HepG2 (cell line): ENCODE measurements around the gene CLDN7. TPM values are rescaled to one million over a fixed set of nuclear protein-coding genes. Genes with fewer than 3 reads are reported as not detected.

Source experiments
- ELF1 ChIP-seq: sonication (generic); formaldehyde crosslinking; IDR thresholded peaks from 2 replicates; pipeline ENCODE4 v1.4.0; 2020; ENCODE audit warnings: missing genetic modification reagents
- FIP1L1 ChIP-seq: fragments of 200-400 bp; formaldehyde crosslinking; IDR thresholded peaks from 2 replicates; pipeline ENCODE4 v1.6.1; 2018; ENCODE audit warnings: low read depth, mild to moderate bottlenecking, low read length, moderate library complexity, borderline replicate concordance; ENCODE audit not compliant: insufficient read depth
- GFI1 ChIP-seq: sonication (generic); formaldehyde crosslinking; IDR thresholded peaks from 2 replicates; pipeline ENCODE4 v1.5.0; 2020; ENCODE audit warnings: missing genetic modification reagents, mild to moderate bottlenecking, borderline replicate concordance
- HNF4G ChIP-seq, 2 experiments: sonication (generic) in 1 of 2; formaldehyde crosslinking in 1 of 2; IDR thresholded peaks; 2 replicates each; pipeline versions ENCODE4 v1.4.0 to v1.6.1; 2011 to 2020; ENCODE audit warnings: borderline replicate concordance in 2 of 2, low read depth in 2 of 2, mild to moderate bottlenecking in 2 of 2, low read length in 1 of 2, missing genetic modification reagents in 1 of 2, moderate library complexity in 1 of 2
- HNRNPK ChIP-seq: fragments of 200-400 bp; formaldehyde crosslinking; IDR thresholded peaks from 2 replicates; pipeline ENCODE4 v1.6.1; 2018; ENCODE audit warnings: low read length, low read depth, moderate library complexity, mild to moderate bottlenecking; ENCODE audit not compliant: poor library complexity, severe bottlenecking
- NCOA5 ChIP-seq: sonication (generic); formaldehyde crosslinking; IDR thresholded peaks from 2 replicates; pipeline ENCODE4 v1.4.0; 2020; ENCODE audit warnings: missing genetic modification reagents
- NFE2L2 ChIP-seq: fragments of 150-350 bp; IDR thresholded peaks from 2 replicates; pipeline ENCODE4 v1.6.1; 2014; ENCODE audit warnings: low read length
- PBX3 ChIP-seq: sonication (generic); formaldehyde crosslinking; IDR thresholded peaks from 2 replicates; pipeline ENCODE4 v1.8.1; 2023; ENCODE audit warnings: missing genetic modification reagents, inconsistent platforms, borderline replicate concordance
- POLR2AphosphoS2 ChIP-seq: IDR thresholded peaks from 2 replicates; pipeline ENCODE4 v1.6.1; 2011; ENCODE audit warnings: low read depth, low read length, improper control_type of control experiment
- SMAD3 ChIP-seq: sonication (generic); formaldehyde crosslinking; IDR thresholded peaks from 2 replicates; pipeline ENCODE4 v1.4.0; 2020; ENCODE audit warnings: missing genetic modification reagents
- SOX13 ChIP-seq, 3 experiments: fragments of 450-650 bp in 1 of 3; sonication (generic) in 1 of 3; formaldehyde crosslinking in 1 of 3; IDR thresholded peaks in 2 of 3; conservative IDR thresholded peaks in 1 of 3; 2 replicates each; pipeline versions ENCODE4 v1.5.0 to v1.6.1; 2016 to 2020; ENCODE audit warnings: antibody characterized with exemption in 1 of 3, mild to moderate bottlenecking in 1 of 3, missing compliant biosample characterization in 1 of 3, missing genetic modification reagents in 1 of 3, moderate library complexity in 1 of 3
- SOX5 ChIP-seq: IDR thresholded peaks from 2 replicates; pipeline ENCODE4 v1.6.1; 2016; ENCODE audit warnings: borderline replicate concordance
- SPEN ChIP-seq: sonication (generic); formaldehyde crosslinking; IDR thresholded peaks from 2 replicates; pipeline ENCODE4 v1.5.1; 2020; ENCODE audit warnings: low read depth, mild to moderate bottlenecking, missing genetic modification reagents
- THAP11 ChIP-seq: IDR thresholded peaks from 2 replicates; pipeline ENCODE4 v1.6.1; 2016; ENCODE audit warnings: missing biosample characterization, missing genetic modification reagents
- ZFP82 ChIP-seq: sonication (generic); formaldehyde crosslinking; IDR thresholded peaks from 2 replicates; pipeline ENCODE4 v1.5.1; 2020; ENCODE audit warnings: mild to moderate bottlenecking, missing genetic modification reagents, borderline replicate concordance
- ZNF263 ChIP-seq: sonication (generic); formaldehyde crosslinking; IDR thresholded peaks from 2 replicates; pipeline ENCODE4 v1.4.0; 2020; ENCODE audit warnings: missing genetic modification reagents
- ZNF574 ChIP-seq: sonication (generic); formaldehyde crosslinking; IDR thresholded peaks from 2 replicates; pipeline ENCODE4 v1.4.0; 2020; ENCODE audit warnings: missing genetic modification reagents
- ZNF619 ChIP-seq: sonication (generic); formaldehyde crosslinking; IDR thresholded peaks from 2 replicates; pipeline ENCODE4 v1.4.0; 2020; ENCODE audit warnings: mild to moderate bottlenecking, missing genetic modification reagents
- ZNF639 ChIP-seq: conservative IDR thresholded peaks from 2 replicates; pipeline ENCODE4 v1.6.1; 2018; ENCODE audit warnings: missing genetic modification reagents
- ZNF674 ChIP-seq: sonication (generic); formaldehyde crosslinking; IDR thresholded peaks from 2 replicates; pipeline ENCODE4 v1.5.0; 2020; ENCODE audit warnings: low read depth, mild to moderate bottlenecking, missing genetic modification reagents
- ZNF777 ChIP-seq: sonication (generic); formaldehyde crosslinking; IDR thresholded peaks from 2 replicates; pipeline ENCODE4 v1.4.0; 2020; ENCODE audit warnings: missing genetic modification reagents
- ZSCAN25 ChIP-seq: sonication (generic); formaldehyde crosslinking; IDR thresholded peaks from 2 replicates; pipeline ENCODE4 v1.8.0; 2022; ENCODE audit warnings: mild to moderate bottlenecking, missing genetic modification reagents
- polyA plus RNA-seq, 8 experiments: library from polyadenylated mRNA; depleted of rRNA in 3 of 8; stranded (reverse) in 7 of 8; unstranded in 1 of 8; fragments of >200 nt; fragmentation: Illumina TruSeq in 4 of 8; extraction: Trizol in 4 of 8; gene quantifications; 2 replicates each; pipeline versions ENCODE4 v1.2.1 to v1.2.3, GENCODE V29; 2011 to 2016; ENCODE audit warnings: low read depth in 4 of 8, missing spikeins in 1 of 8, mixed read lengths in 1 of 8; ENCODE audit not compliant: insufficient read depth in 1 of 8
- total RNA-seq, 5 experiments: library from RNA; depleted of rRNA; stranded (reverse); fragments of >200 nt; fragmentation: Illumina TruSeq; extraction: Trizol; gene quantifications; 2 replicates each; pipeline ENCODE4 v1.2.3, GENCODE V29; 2016; ENCODE audit warnings: low read depth in 1 of 5

Gene CLDN7
- total and polyA plus RNA-seq, 2 of the 13 experiments (the other 11 are each of a cell fraction or from before 2014, with no cell fraction given), result not detected

DNA sequence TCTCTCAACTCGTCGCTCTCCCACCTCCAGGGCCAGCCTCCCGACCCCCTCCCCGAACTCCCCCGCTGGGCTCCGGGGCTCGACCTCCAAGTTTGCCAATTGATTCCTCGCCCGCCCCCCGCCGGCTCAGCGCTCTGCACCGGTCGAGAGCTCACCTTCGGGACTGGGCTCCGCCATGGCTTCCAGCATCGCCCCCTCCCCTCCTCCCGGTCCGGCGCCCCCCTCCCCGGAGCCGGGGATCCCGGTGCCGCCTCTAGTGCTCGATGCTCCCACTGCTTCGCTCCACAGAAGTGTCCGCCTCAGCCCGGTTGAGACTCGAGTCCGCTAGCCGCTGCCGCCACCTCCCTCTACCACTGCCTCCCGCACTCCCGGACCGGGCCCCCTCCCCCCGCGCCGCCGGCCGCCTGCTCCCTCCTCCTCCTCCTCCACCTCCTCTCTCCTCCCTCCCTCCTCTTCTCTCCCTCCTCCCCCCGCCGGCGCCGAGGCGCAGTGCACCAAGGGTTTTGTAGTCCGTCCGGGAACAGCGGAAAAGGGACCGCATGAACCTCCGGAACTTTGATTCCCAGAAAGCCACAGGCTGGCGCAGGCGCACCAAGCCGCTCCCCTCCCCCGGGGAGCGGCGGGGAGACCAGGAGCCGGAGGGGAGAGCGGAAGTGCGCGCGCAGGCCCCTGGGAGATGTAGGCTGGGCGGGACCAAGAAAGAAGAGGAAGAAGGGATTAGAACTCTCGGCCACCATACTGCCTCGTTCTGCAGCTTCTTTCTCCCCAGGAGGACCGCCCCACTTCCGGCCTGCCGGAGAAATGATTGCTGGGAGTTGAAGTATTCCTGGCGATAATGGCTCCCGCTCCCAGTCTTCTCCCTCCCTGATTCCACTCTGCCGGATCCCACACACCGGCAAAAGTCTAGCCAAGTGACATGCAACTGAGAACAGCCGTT, 22.9 kb downstream of the CLDN7 start, which contains the start of gene PHF23 (continued):
- TF ChIP-seq HNF4G (IDR thresholded peaks at IDR 0.05; ENCODE audit: borderline replicate concordance, low read depth, low read length) (peak; percentile 12; the same call in 1 of the 2 replicates), HNF4G (CRISPR knock-in tag; IDR thresholded peaks at IDR 0.05; ENCODE audit: borderline replicate concordance, low read depth) (0 out of 2 replicates have a peak, but pooled peaks have one; percentile 37), FIP1L1 (peak; percentile 91; the same call in 1 of the 2 replicates), SMAD3 (CRISPR knock-in tag) (no peak), ELF1 (peak; percentile 97), HNRNPK (peak; percentile 97), ZNF263 (CRISPR knock-in tag) (peak; percentile 99), ZFP82 (CRISPR knock-in tag) (peak; percentile 55; the same call in 1 of the 2 replicates), GFI1 (CRISPR knock-in tag) (peak; percentile 63; the same call in 1 of the 2 replicates), PBX3 (CRISPR knock-in tag) (no peak), NCOA5 (CRISPR knock-in tag) (no peak), ZNF639 (peak; percentile 79; the same call in 1 of the 2 replicates), SOX13 (IDR thresholded peaks at IDR 0.05) (no peak), SOX13 (CRISPR knock-in tag; conservative IDR thresholded peaks at IDR 0.05 in 1 of 2, IDR thresholded peaks at IDR 0.05 in 1 of 2) (no peak; a peak in 1 of 4 replicates), POLR2AphosphoS2 (peak; percentile 87), ZSCAN25 (CRISPR knock-in tag) (peak; percentile 70), ZNF674 (no peak), NFE2L2 (no peak), ZNF574 (CRISPR knock-in tag) (peak; percentile 93), ZNF619 (CRISPR knock-in tag) (0 out of 2 replicates have a peak, but pooled peaks have one; percentile 7), ZNF777 (CRISPR knock-in tag) (no peak), SOX5 (CRISPR knock-in tag) (no peak), SPEN (CRISPR knock-in tag) (peak; percentile 54; the same call in 1 of the 2 replicates), THAP11 (CRISPR knock-in tag) (peak; percentile 97)
